CD4-positive, alpha-beta T cell treated with Interleukin-4 for 4 hours (primary cell): ENCODE results near the gene MGAT4C.
"Not testable (repeated sequence)": the region's sequence is repeated elsewhere in the genome, so short reads cannot be mapped to it uniquely, and the experiment has no call there.

Experiments
- DNase-seq: peaks from one replicate; pipeline ENCODE4 v3.0.0-alpha.2; 2020

Gene MGAT4C

GRCh38 chr12:86118161-86118560 lies 138.0 kb downstream of the MGAT4C start:
- DNase-seq, result no peak

GRCh38 chr12:86117711-86118110 lies 138.5 kb downstream of the MGAT4C start:
- no peak for DNase-seq

- DNase-seq, result no peak
Observed at GRCh38 chr12:86104087-86104486, 152.1 kb downstream of the MGAT4C start.

- DNase-seq, result no peak
Observed at GRCh38 chr12:86097161-86097560, 159.0 kb downstream of the MGAT4C start.

GRCh38 chr12:86091681-86092080 lies 164.5 kb downstream of the MGAT4C start:
- DNase-seq, result no peak

GRCh38 chr12:86081843-86082242 lies 174.3 kb downstream of the MGAT4C start:
- no peak for DNase-seq

GRCh38 chr12:86059052-86059451 lies 197.1 kb downstream of the MGAT4C start:
- DNase-seq, result not testable (repeated sequence)

GRCh38 chr12:86057092-86057845 lies 198.9 kb downstream of the MGAT4C start:
- DNase-seq, result no peak

GRCh38 chr12:86052921-86053320 lies 203.3 kb downstream of the MGAT4C start:
- no peak for DNase-seq

- no peak for DNase-seq
Observed at GRCh38 chr12:86050010-86050409, 206.2 kb downstream of the MGAT4C start.

GRCh38 chr12:86044396-86044795 lies 211.8 kb downstream of the MGAT4C start:
- no peak for DNase-seq

GRCh38 chr12:86042062-86042461 lies 214.1 kb downstream of the MGAT4C start:
- DNase-seq, result no peak

- DNase-seq, result no peak
Observed at GRCh38 chr12:86018361-86018760, 237.8 kb downstream of the MGAT4C start.

GRCh38 chr12:86015026-86015425 lies 241.2 kb downstream of the MGAT4C start:
- DNase-seq, result no peak

- DNase-seq, result no peak
Observed at GRCh38 chr12:86006727-86007126, 249.5 kb downstream of the MGAT4C start.

- DNase-seq, result no peak
Observed at GRCh38 chr12:85998074-85998473, 258.1 kb downstream of the MGAT4C start.

GRCh38 chr12:85996280-85996679 lies 259.9 kb downstream of the MGAT4C start:
- DNase-seq, result no peak

GRCh38 chr12:85993746-85994145 lies 262.4 kb downstream of the MGAT4C start:
- no peak for DNase-seq

GRCh38 chr12:85985996-85986395 lies 270.2 kb downstream of the MGAT4C start:
- DNase-seq, result no peak

GRCh38 chr12:85983601-85984000 lies 272.6 kb downstream of the MGAT4C start:
- no peak for DNase-seq

- no peak for DNase-seq
Observed at GRCh38 chr12:85979641-85980040, 276.6 kb downstream of the MGAT4C start.

- DNase-seq, result no peak
Observed at GRCh38 chr12:85975716-85976115, 280.5 kb downstream of the MGAT4C start.

- DNase-seq, result no peak
Observed at GRCh38 chr12:85971800-85972199, 284.4 kb downstream of the MGAT4C start.

GRCh38 chr12:85968606-85969005 lies 287.6 kb downstream of the MGAT4C start:
- no peak for DNase-seq

- no peak for DNase-seq
Observed at GRCh38 chr12:85963326-85963725, 292.9 kb downstream of the MGAT4C start.
